Activated naive CD8-positive, alpha-beta T cell treated with anti-CD3 and anti-CD28 coated beads, Interleukin-2, amount 10 ng/mL, durations not matched to agents 7 days and 5 days (primary cell): Measurements from ENCODE around the gene CDKAL1. TPM values are rescaled to one million over a fixed set of nuclear protein-coding genes. Genes with fewer than 3 reads are reported as not detected.
"Not testable (repeated sequence)": the region's sequence is repeated elsewhere in the genome, so short reads cannot be mapped to it uniquely, and the experiment has no call there.

Experiments used
- ATAC-seq: fragments of 150-1000 bp; cut with Tn5 transposase; one replicate; pipeline ENCODE4 v1.10.0; 2021; ENCODE audit warnings: low read depth, moderate library complexity
- POLR2A ChIA-PET: fragments of 350-600 bp; sonication (Branson Sonifier 250); formaldehyde crosslinking; loops from one replicate; lab custom pipeline; 2021; ENCODE audit warnings: antibody characterized with exemption; lab: Charles Lee
- DNase-seq: peaks from one replicate; pipeline ENCODE4 v3.0.0; 2021
- H3K27ac Mint-ChIP-seq: one replicate; pipeline ENCODE4 v1.8.0; 2022; ENCODE audit warnings: mild to moderate bottlenecking, mixed read lengths
- H3K27me3 Mint-ChIP-seq: one replicate; pipeline ENCODE4 v1.8.0; 2022; ENCODE audit warnings: mild to moderate bottlenecking, moderate library complexity, mixed read lengths
- H3K36me3 Mint-ChIP-seq: one replicate; pipeline ENCODE4 v1.8.0; 2021; ENCODE audit warnings: mild to moderate bottlenecking, mixed read lengths
- H3K4me1 Mint-ChIP-seq: one replicate; pipeline ENCODE4 v1.8.0; 2021; ENCODE audit warnings: mixed read lengths
- H3K4me3 Mint-ChIP-seq: one replicate; pipeline ENCODE4 v1.8.0; 2022; ENCODE audit warnings: mild to moderate bottlenecking, moderate library complexity, mixed read lengths
- H3K9me3 Mint-ChIP-seq: one replicate; pipeline ENCODE4 v1.8.0; 2021; ENCODE audit warnings: mixed read lengths
- total RNA-seq, 2 experiments: library from RNA; stranded (reverse); gene quantifications; one replicate each; pipeline ENCODE4 v1.2.3, GENCODE V29; 2021

CDKAL1 gene
- total RNA-seq, 2 experiments from 2014 or later: 22.7 to 24.4 TPM

GRCh38 chr6:20610636-20611370 is 76.5 kb downstream of the CDKAL1 start:
- H3K36me3 Mint-ChIP-seq: peaks cover 36% of the 10 kb centered on the region
- POLR2A ChIA-PET: no interaction called here
- DNase-seq (no peak), ATAC-seq (no peak)
- no peak overlapping the region for H3K27ac Mint-ChIP-seq
- peaks cover 2% of the 10 kb centered on the region for H3K4me1 Mint-ChIP-seq
- H3K27me3 Mint-ChIP-seq: no peaks in the 10 kb centered on the region
- H3K9me3 Mint-ChIP-seq: peaks cover 4% of the 10 kb centered on the region
- no peak overlapping the region for H3K4me3 Mint-ChIP-seq

- peaks cover 34% of the 10 kb centered on the region for H3K36me3 Mint-ChIP-seq
- H3K9me3 Mint-ChIP-seq, DNase-seq, ATAC-seq, H3K4me1 Mint-ChIP-seq, H3K4me3 Mint-ChIP-seq, H3K27me3 Mint-ChIP-seq, POLR2A ChIA-PET, H3K27ac Mint-ChIP-seq: not testable (repeated sequence)
These were observed 83.3 kb downstream of the CDKAL1 start for GRCh38 chr6:20617537-20617936.

GRCh38 chr6:20620043-20620442 is 85.8 kb downstream of the CDKAL1 start:
- H3K36me3 Mint-ChIP-seq: peaks cover 28% of the 10 kb centered on the region
- no peak overlapping the region for H3K27ac Mint-ChIP-seq
- POLR2A ChIA-PET: no interaction called here
- no peak for ATAC-seq
- no peak for DNase-seq
- H3K4me3 Mint-ChIP-seq: no peak overlapping the region
- peaks cover 2% of the 10 kb centered on the region for H3K9me3 Mint-ChIP-seq
- H3K4me1 Mint-ChIP-seq: peaks cover 7% of the 10 kb centered on the region
- H3K27me3 Mint-ChIP-seq: no peaks in the 10 kb centered on the region

- POLR2A ChIA-PET: no interaction called here
- peaks cover 19% of the 10 kb centered on the region for H3K36me3 Mint-ChIP-seq
- no peak overlapping the region for H3K27ac Mint-ChIP-seq
- H3K4me1 Mint-ChIP-seq: peaks cover 5% of the 10 kb centered on the region
- peaks cover 2% of the 10 kb centered on the region for H3K9me3 Mint-ChIP-seq
- no peak for ATAC-seq
- no peak overlapping the region for H3K4me3 Mint-ChIP-seq
- H3K27me3 Mint-ChIP-seq: no peaks in the 10 kb centered on the region
- no peak for DNase-seq
These were observed 89.5 kb downstream of the CDKAL1 start for GRCh38 chr6:20623761-20624160.

GRCh38 chr6:20626165-20626564 is 91.9 kb downstream of the CDKAL1 start:
- DNase-seq (no peak), ATAC-seq (no peak)
- H3K4me1 Mint-ChIP-seq: peaks cover 7% of the 10 kb centered on the region
- H3K36me3 Mint-ChIP-seq: peaks cover 20% of the 10 kb centered on the region
- POLR2A ChIA-PET: interaction anchor here (0.6 kb wide), 1 partner anchor 54 kb away, joined by 3 read pairs; no protein-coding TSS in a partner anchor
- H3K27me3 Mint-ChIP-seq: no peaks in the 10 kb centered on the region
- H3K4me3 Mint-ChIP-seq: no peak overlapping the region
- H3K9me3 Mint-ChIP-seq: peaks cover 2% of the 10 kb centered on the region
- H3K27ac Mint-ChIP-seq: no peak overlapping the region

- no peak for DNase-seq
- H3K36me3 Mint-ChIP-seq: peaks cover 28% of the 10 kb centered on the region
- H3K27me3 Mint-ChIP-seq: no peaks in the 10 kb centered on the region
- POLR2A ChIA-PET: no interaction called here
- no peak overlapping the region for H3K4me3 Mint-ChIP-seq
- H3K27ac Mint-ChIP-seq: no peak overlapping the region
- peaks cover 4% of the 10 kb centered on the region for H3K9me3 Mint-ChIP-seq
- ATAC-seq: no peak
- peaks cover 11% of the 10 kb centered on the region for H3K4me1 Mint-ChIP-seq
These were observed 95.3 kb downstream of the CDKAL1 start for GRCh38 chr6:20629509-20629908.

GRCh38 chr6:20630136-20630535 is 95.9 kb downstream of the CDKAL1 start:
- no peak for DNase-seq
- ATAC-seq: no peak
- no peaks in the 10 kb centered on the region for H3K27me3 Mint-ChIP-seq
- no peak overlapping the region for H3K4me3 Mint-ChIP-seq
- peaks cover 11% of the 10 kb centered on the region for H3K4me1 Mint-ChIP-seq
- peaks cover 4% of the 10 kb centered on the region for H3K9me3 Mint-ChIP-seq
- peaks cover 28% of the 10 kb centered on the region for H3K36me3 Mint-ChIP-seq
- POLR2A ChIA-PET: no interaction called here
- H3K27ac Mint-ChIP-seq: no peak overlapping the region

- ATAC-seq (no peak), DNase-seq (no peak)
- peak overlapping the region; percentile 0 for H3K27ac Mint-ChIP-seq
- POLR2A ChIA-PET: no interaction called here
- H3K36me3 Mint-ChIP-seq: peaks cover 28% of the 10 kb centered on the region
- H3K27me3 Mint-ChIP-seq: no peaks in the 10 kb centered on the region
- no peak overlapping the region for H3K4me3 Mint-ChIP-seq
- peaks cover 2% of the 10 kb centered on the region for H3K9me3 Mint-ChIP-seq
- H3K4me1 Mint-ChIP-seq: peaks cover 11% of the 10 kb centered on the region
These were observed 96.6 kb downstream of the CDKAL1 start for GRCh38 chr6:20630617-20631548.

GRCh38 chr6:20631549-20631924 is 97.3 kb downstream of the CDKAL1 start:
- POLR2A ChIA-PET: no interaction called here
- Mint-ChIP-seq H3K27me3 (no peaks in the 10 kb centered on the region), H3K27ac (peak overlapping the region; percentile 0)

GRCh38 chr6:20632696-20633095 is 98.4 kb downstream of the CDKAL1 start:
- Mint-ChIP-seq H3K9me3 (peaks cover 5% of the 10 kb centered on the region), H3K27ac (no peak overlapping the region), H3K36me3 (peaks cover 33% of the 10 kb centered on the region), H3K4me3 (no peak overlapping the region), H3K27me3 (no peaks in the 10 kb centered on the region), H3K4me1 (peaks cover 11% of the 10 kb centered on the region)
- ATAC-seq (peak; percentile 78), DNase-seq (no peak)
- POLR2A ChIA-PET: no interaction called here

More at GRCh38 chr6:20631549-20631924, 97.3 kb downstream of the CDKAL1 start:
- DNase-seq (no peak), ATAC-seq (no peak)
- no peak overlapping the region for H3K4me3 Mint-ChIP-seq
- H3K4me1 Mint-ChIP-seq: peaks cover 11% of the 10 kb centered on the region
- H3K36me3 Mint-ChIP-seq: peaks cover 33% of the 10 kb centered on the region
- H3K9me3 Mint-ChIP-seq: peaks cover 5% of the 10 kb centered on the region

GRCh38 chr6:20633566-20634340 is 99.5 kb downstream of the CDKAL1 start:
- DNase-seq (no peak), ATAC-seq (no peak)
- peaks cover 30% of the 10 kb centered on the region for H3K36me3 Mint-ChIP-seq
- H3K4me3 Mint-ChIP-seq: no peak overlapping the region
- H3K27me3 Mint-ChIP-seq: no peaks in the 10 kb centered on the region
- H3K4me1 Mint-ChIP-seq: peaks cover 11% of the 10 kb centered on the region
- H3K9me3 Mint-ChIP-seq: peaks cover 5% of the 10 kb centered on the region
- POLR2A ChIA-PET: no interaction called here
- H3K27ac Mint-ChIP-seq: no peak overlapping the region

- POLR2A ChIA-PET: no interaction called here
- no peak for ATAC-seq
- no peaks in the 10 kb centered on the region for H3K27me3 Mint-ChIP-seq
These were observed 104.9 kb downstream of the CDKAL1 start for GRCh38 chr6:20639161-20639560.

GRCh38 chr6:20640181-20640580 is 105.9 kb downstream of the CDKAL1 start:
- peaks cover 21% of the 10 kb centered on the region for H3K36me3 Mint-ChIP-seq
- H3K4me3 Mint-ChIP-seq: no peak overlapping the region
- H3K27ac Mint-ChIP-seq: no peak overlapping the region
- no peaks in the 10 kb centered on the region for H3K4me1 Mint-ChIP-seq
- H3K27me3 Mint-ChIP-seq: no peaks in the 10 kb centered on the region
- DNase-seq (no peak), ATAC-seq (no peak)
- peaks cover 3% of the 10 kb centered on the region for H3K9me3 Mint-ChIP-seq
- POLR2A ChIA-PET: no interaction called here

More at GRCh38 chr6:20639161-20639560, 104.9 kb downstream of the CDKAL1 start:
- DNase-seq: no peak
- Mint-ChIP-seq H3K4me3 (no peak overlapping the region), H3K4me1 (no peaks in the 10 kb centered on the region), H3K9me3 (peaks cover 5% of the 10 kb centered on the region), H3K36me3 (peaks cover 24% of the 10 kb centered on the region), H3K27ac (no peak overlapping the region)
